Breast epithelium (tissue), 3 donors: Measurements from ENCODE around the gene PUM1.

Experiments used
- POLR2A ChIP-seq: fragments of 450-650 bp; IDR thresholded peaks from one replicate; pipeline ENCODE4 v1.6.1; 2016; ENCODE audit warnings: antibody characterized with exemption, mild to moderate bottlenecking, moderate library complexity
- TF ChIP-seq, protein P1 (sequence below), 3 donors: fragments of 450-650 bp; IDR thresholded peaks; one replicate each; pipeline ENCODE4 v1.5.1; 2016 to 2017; ENCODE audit warnings: antibody characterized with exemption in 3 of 3, mild to moderate bottlenecking in 3 of 3, moderate library complexity in 3 of 3

DNA sequence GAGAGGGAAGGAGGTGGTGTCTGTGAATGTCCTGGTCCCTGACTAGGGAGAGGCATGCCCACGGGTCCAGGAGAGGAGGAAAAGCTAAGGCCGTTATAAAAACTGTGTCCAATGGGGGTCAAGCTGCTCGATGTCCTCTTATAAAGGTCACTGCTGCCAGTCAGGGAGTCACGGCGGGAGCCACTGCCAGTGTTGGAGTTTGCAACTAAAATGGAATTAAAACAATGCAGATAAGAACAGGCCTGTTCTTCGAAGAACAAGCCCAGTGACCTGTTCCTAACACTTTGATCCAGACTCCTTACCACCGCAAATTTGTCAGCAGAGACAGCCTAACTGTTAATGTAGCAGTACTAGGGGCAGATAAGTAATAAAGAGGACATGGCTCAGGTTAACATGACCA lies 100.8 kb downstream of the PUM1 start:
- no peak for TF ChIP-seq POLR2A
- TF ChIP-seq, protein P1, sequence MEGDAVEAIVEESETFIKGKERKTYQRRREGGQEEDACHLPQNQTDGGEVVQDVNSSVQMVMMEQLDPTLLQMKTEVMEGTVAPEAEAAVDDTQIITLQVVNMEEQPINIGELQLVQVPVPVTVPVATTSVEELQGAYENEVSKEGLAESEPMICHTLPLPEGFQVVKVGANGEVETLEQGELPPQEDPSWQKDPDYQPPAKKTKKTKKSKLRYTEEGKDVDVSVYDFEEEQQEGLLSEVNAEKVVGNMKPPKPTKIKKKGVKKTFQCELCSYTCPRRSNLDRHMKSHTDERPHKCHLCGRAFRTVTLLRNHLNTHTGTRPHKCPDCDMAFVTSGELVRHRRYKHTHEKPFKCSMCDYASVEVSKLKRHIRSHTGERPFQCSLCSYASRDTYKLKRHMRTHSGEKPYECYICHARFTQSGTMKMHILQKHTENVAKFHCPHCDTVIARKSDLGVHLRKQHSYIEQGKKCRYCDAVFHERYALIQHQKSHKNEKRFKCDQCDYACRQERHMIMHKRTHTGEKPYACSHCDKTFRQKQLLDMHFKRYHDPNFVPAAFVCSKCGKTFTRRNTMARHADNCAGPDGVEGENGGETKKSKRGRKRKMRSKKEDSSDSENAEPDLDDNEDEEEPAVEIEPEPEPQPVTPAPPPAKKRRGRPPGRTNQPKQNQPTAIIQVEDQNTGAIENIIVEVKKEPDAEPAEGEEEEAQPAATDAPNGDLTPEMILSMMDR (IDR thresholded peaks at IDR 0.05) = no peak
